GM06990 (cell line): ENCODE results near the gene PRKG1.

Experiments
- DNase-seq: peaks from one replicate; pipeline ENCODE4 v3.0.0-alpha.2; 2011; ENCODE audit not compliant: insufficient read length; ENCODE audit errors: extremely low read depth
- H3K27me3 ChIP-seq: replicated peaks from 2 replicates; pipeline ENCODE4 v1.6.0; 2011; ENCODE audit warnings: low read length; ENCODE audit not compliant: control insufficient read depth, insufficient read depth
- H3K36me3 ChIP-seq: 2 replicates; pipeline ENCODE4 v1.5.1; 2011; ENCODE audit warnings: low read length; ENCODE audit not compliant: control insufficient read depth, insufficient read depth
- H3K4me3 ChIP-seq: replicated peaks from 2 replicates; pipeline ENCODE4 v1.5.1; 2011; ENCODE audit warnings: low read depth, mild to moderate bottlenecking, control low read depth, low read length
- CTCF ChIP-seq: IDR thresholded peaks from 2 replicates; pipeline ENCODE4 v1.5.1; 2011; ENCODE audit warnings: low read length, control low read depth, mild to moderate bottlenecking, inconsistent platforms; ENCODE audit not compliant: insufficient read depth, poor library complexity, severe bottlenecking

PRKG1 gene

DNA sequence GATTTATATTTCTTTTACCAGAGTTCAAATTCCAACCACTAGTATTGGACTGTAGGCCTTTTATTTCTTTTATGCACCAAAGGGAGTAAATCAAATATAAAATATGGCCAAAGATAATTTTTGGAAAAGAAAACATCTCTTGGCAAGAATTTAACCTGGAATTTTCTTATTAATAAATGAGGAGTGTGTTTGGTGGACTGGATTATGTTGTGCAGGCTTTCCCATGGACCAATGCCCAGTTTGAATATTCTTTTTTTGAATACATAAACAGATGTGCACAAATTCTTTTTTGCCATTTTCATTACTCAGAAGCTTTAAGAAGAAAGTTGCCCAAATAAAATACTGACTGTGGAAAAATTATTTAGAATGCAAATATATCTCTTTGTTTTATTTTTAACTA lies 22.1 kb upstream of the PRKG1 start:
- no peak for DNase-seq
- no peak overlapping the region for H3K4me3 ChIP-seq
- no peak for TF ChIP-seq CTCF
- H3K27me3 ChIP-seq: no peaks in the 10 kb centered on the region
- no peaks in the 10 kb centered on the region for H3K36me3 ChIP-seq

GRCh38 chr10:51057925-51058324 lies 16.4 kb upstream of the PRKG1 start:
- Histone ChIP-seq H3K27me3 (no peaks in the 10 kb centered on the region), H3K4me3 (no peak overlapping the region), H3K36me3 (no peaks in the 10 kb centered on the region)
- TF ChIP-seq CTCF: no peak
- no peak for DNase-seq

GRCh38 chr10:51063166-51063565 lies 11.1 kb upstream of the PRKG1 start:
- Histone ChIP-seq H3K36me3 (no peaks in the 10 kb centered on the region), H3K27me3 (no peaks in the 10 kb centered on the region), H3K4me3 (no peak overlapping the region)
- DNase-seq: no peak
- no peak for TF ChIP-seq CTCF

GRCh38 chr10:51063659-51064535 lies 10.4 kb upstream of the PRKG1 start:
- no peaks in the 10 kb centered on the region for H3K27me3 ChIP-seq
- no peak for DNase-seq
- H3K36me3 ChIP-seq: no peaks in the 10 kb centered on the region
- H3K4me3 ChIP-seq: no peak overlapping the region
- peak; percentile 32 for TF ChIP-seq CTCF

- no peak for TF ChIP-seq CTCF
- Histone ChIP-seq H3K4me3 (no peak overlapping the region), H3K36me3 (no peaks in the 10 kb centered on the region), H3K27me3 (no peaks in the 10 kb centered on the region)
- DNase-seq: no peak
Observed at GRCh38 chr10:51066231-51066630, 8.1 kb upstream of the PRKG1 start.

DNA sequence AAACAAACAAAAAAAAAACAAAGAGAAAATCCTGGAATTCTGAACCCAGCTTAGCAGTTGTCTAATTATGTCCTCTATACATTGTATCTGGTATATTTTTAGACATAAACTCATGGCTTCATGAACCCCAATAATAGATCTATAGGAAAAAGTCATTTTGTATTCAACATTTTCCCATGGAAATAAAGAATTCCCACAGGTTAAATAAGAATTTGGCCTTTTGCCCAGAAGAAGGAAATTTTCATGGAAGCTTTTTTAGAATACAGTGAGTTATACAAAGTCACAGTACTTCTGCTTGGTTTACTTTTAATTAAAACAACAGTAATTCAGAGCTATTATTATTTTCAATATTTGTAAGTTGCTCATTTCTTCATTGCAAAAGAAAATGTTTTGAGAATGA lies 2.1 kb upstream of the PRKG1 start:
- H3K27me3 ChIP-seq: peaks cover 3% of the 10 kb centered on the region

More for the DNA sequence above, 2.1 kb upstream of the PRKG1 start:
- no peak for DNase-seq
- no peak for TF ChIP-seq CTCF
- H3K4me3 ChIP-seq: no peak overlapping the region
- no peaks in the 10 kb centered on the region for H3K36me3 ChIP-seq
